ENCODE results near the gene GLRB. TPM values are rescaled to one million over a fixed set of nuclear protein-coding genes. Genes with fewer than 3 reads are reported as not detected.

The GLRB gene
- total and polyA plus RNA-seq, 10 of the 15 experiments (the other 5 are each of a cell fraction or from before 2014, with no cell fraction given) = 0.04 TPM; not detected in 9

DNA sequence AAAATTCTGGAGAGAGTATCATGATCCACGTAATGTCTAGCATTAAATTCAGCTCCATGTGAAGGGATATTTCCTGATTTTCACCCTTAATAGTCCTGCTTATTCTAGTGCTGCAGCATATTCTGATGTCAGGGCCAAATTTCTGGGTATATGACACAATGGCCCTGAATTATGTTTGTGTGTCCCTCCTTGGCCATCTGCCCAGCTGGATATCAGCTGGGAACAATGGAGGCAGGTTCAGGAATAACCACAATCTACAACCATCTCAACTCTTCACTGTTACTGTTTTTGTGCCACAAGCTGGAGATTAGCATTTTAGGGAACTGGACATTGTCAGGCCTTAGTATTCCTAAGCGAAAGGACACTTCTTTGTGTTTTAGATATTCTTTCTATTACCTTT lies 3.5 kb downstream of the GLRB start (continued):
- TF ChIP-seq BHLHE40 (IDR thresholded peaks at IDR 0.05; ENCODE audit: borderline replicate concordance in 1 of 2, low read depth in 2 of 2, low read length in 1 of 2) = no peak

DNA sequence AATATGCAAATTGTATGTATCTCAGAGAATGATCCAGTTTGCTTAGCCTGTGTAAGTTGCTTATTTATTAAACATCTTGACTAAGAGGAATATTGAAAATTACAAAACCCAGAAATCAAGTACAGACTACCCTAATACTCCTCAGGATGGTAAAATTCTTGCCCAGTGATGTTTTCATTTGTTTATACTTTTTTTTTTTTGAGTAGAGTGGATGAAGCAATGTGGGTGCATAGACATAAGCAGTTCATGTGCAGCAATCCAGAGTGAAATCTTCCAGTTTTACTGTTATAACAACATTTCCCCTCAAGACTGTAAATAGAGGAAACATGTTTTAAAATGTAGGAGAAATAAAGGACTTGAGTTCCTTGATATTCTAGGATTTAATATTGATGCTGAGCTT lies 4.7 kb downstream of the GLRB start:
- H4K20me1 ChIP-seq (ENCODE audit: control insufficient read depth, insufficient read depth) = no peaks in the 10 kb centered on the region
- no peaks in the 10 kb centered on the region for H3K9me3 ChIP-seq (replicated peaks; ENCODE audit: control insufficient read depth, insufficient read depth, low read length)
- peaks cover 0 to 2% of the 10 kb centered on the region in 2 experiments; a peak in 2 of 4 replicates for H3K27me3 ChIP-seq (replicated peaks in 1 of 2; ENCODE audit: control insufficient read depth in 2 of 2, insufficient read depth in 2 of 2, low read length in 1 of 2)
- DNase-seq (ENCODE audit: low read depth, low spot score) (no peak), FAIRE-seq (no peak), ATAC-seq (no peak)
- H3K36me3 ChIP-seq (ENCODE audit: control insufficient read depth in 2 of 2, insufficient read depth in 2 of 2, low read length in 1 of 2) = no peaks in the 10 kb centered on the region
- H3K9ac ChIP-seq (ENCODE audit: control insufficient read depth, insufficient read depth, low read length) = no peak overlapping the region
- no peak overlapping the region for H3K4me2 ChIP-seq (ENCODE audit: control insufficient read depth, insufficient read depth)
- ChIA-PET CTCF (interaction anchor here (0.5 kb wide), 1 partner anchor 27 kb away, joined by 3 read pairs; no protein-coding TSS in a partner anchor), RAD21 (ENCODE audit: unreplicated experiment) (no interaction called here), SMC1A (ENCODE audit: uncharacterized antibody, unreplicated experiment) (no interaction called here), POLR2A (no interaction called here)
- no peak overlapping the region for H3K4me3 ChIP-seq
- H3K4me1 ChIP-seq (ENCODE audit: control insufficient read depth, insufficient read depth, low read length) = no peaks in the 10 kb centered on the region
- H3K27ac ChIP-seq (ENCODE audit: control insufficient read depth, insufficient read depth) = no peak overlapping the region
- in situ Hi-C loops (cut with MboI) = no loop called here
- intact Hi-C loops (cut with micrococcal nuclease; ENCODE audit: unreplicated experiment) = no loop called here
- TF ChIP-seq ZNF384 (IDR thresholded peaks at IDR 0.05; ENCODE audit: borderline replicate concordance, low read depth, low read length) (no peak), TBL1XR1 (IDR thresholded peaks at IDR 0.05; ENCODE audit: low read depth, low read length) (no peak), CBX5 (IDR thresholded peaks at IDR 0.05; ENCODE audit: low read depth) (no peak), PAX5 (IDR thresholded peaks at IDR 0.05; ENCODE audit: borderline replicate concordance, low read depth, low read length) (no peak), YY1 (IDR thresholded peaks at IDR 0.05; ENCODE audit: low read depth, low read length) (no peak), PML (IDR thresholded peaks at IDR 0.05; ENCODE audit: low read length) (no peak), ZNF24 (IDR thresholded peaks at IDR 0.05) (no peak)
- TF ChIP-seq, protein P1, sequence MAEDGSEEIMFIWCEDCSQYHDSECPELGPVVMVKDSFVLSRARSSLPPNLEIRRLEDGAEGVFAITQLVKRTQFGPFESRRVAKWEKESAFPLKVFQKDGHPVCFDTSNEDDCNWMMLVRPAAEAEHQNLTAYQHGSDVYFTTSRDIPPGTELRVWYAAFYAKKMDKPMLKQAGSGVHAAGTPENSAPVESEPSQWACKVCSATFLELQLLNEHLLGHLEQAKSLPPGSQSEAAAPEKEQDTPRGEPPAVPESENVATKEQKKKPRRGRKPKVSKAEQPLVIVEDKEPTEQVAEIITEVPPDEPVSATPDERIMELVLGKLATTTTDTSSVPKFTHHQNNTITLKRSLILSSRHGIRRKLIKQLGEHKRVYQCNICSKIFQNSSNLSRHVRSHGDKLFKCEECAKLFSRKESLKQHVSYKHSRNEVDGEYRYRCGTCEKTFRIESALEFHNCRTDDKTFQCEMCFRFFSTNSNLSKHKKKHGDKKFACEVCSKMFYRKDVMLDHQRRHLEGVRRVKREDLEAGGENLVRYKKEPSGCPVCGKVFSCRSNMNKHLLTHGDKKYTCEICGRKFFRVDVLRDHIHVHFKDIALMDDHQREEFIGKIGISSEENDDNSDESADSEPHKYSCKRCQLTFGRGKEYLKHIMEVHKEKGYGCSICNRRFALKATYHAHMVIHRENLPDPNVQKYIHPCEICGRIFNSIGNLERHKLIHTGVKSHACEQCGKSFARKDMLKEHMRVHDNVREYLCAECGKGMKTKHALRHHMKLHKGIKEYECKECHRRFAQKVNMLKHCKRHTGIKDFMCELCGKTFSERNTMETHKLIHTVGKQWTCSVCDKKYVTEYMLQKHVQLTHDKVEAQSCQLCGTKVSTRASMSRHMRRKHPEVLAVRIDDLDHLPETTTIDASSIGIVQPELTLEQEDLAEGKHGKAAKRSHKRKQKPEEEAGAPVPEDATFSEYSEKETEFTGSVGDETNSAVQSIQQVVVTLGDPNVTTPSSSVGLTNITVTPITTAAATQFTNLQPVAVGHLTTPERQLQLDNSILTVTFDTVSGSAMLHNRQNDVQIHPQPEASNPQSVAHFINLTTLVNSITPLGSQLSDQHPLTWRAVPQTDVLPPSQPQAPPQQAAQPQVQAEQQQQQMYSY (CRISPR knock-in tag; IDR thresholded peaks at IDR 0.05) = no peak
- TF ChIP-seq, protein P2, sequence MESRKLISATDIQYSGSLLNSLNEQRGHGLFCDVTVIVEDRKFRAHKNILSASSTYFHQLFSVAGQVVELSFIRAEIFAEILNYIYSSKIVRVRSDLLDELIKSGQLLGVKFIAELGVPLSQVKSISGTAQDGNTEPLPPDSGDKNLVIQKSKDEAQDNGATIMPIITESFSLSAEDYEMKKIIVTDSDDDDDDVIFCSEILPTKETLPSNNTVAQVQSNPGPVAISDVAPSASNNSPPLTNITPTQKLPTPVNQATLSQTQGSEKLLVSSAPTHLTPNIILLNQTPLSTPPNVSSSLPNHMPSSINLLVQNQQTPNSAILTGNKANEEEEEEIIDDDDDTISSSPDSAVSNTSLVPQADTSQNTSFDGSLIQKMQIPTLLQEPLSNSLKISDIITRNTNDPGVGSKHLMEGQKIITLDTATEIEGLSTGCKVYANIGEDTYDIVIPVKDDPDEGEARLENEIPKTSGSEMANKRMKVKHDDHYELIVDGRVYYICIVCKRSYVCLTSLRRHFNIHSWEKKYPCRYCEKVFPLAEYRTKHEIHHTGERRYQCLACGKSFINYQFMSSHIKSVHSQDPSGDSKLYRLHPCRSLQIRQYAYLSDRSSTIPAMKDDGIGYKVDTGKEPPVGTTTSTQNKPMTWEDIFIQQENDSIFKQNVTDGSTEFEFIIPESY (IDR thresholded peaks at IDR 0.05) = no peak
- TF ChIP-seq, protein P3, sequence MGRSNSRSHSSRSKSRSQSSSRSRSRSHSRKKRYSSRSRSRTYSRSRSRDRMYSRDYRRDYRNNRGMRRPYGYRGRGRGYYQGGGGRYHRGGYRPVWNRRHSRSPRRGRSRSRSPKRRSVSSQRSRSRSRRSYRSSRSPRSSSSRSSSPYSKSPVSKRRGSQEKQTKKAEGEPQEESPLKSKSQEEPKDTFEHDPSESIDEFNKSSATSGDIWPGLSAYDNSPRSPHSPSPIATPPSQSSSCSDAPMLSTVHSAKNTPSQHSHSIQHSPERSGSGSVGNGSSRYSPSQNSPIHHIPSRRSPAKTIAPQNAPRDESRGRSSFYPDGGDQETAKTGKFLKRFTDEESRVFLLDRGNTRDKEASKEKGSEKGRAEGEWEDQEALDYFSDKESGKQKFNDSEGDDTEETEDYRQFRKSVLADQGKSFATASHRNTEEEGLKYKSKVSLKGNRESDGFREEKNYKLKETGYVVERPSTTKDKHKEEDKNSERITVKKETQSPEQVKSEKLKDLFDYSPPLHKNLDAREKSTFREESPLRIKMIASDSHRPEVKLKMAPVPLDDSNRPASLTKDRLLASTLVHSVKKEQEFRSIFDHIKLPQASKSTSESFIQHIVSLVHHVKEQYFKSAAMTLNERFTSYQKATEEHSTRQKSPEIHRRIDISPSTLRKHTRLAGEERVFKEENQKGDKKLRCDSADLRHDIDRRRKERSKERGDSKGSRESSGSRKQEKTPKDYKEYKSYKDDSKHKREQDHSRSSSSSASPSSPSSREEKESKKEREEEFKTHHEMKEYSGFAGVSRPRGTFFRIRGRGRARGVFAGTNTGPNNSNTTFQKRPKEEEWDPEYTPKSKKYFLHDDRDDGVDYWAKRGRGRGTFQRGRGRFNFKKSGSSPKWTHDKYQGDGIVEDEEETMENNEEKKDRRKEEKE (IDR thresholded peaks at IDR 0.05) = no peak
- no peaks in the 10 kb centered on the region for H3K79me2 ChIP-seq (ENCODE audit: control insufficient read depth, insufficient read depth, low read length)
- no TSS peak for BruUV-seq (replicated peaks)
- H2AFZ ChIP-seq (ENCODE audit: control insufficient read depth, low read depth, low read length) = no peak overlapping the region

Data from GM12878 (cell line).